Dermis microvascular lymphatic vessel endothelial cell (primary cell): ENCODE data around the gene PABPN1L. TPM values are rescaled to one million over a fixed set of nuclear protein-coding genes. Genes with fewer than 3 reads are reported as not detected.

Experiments
- DNase-seq, 2 donors: peaks; one replicate each; pipeline versions ENCODE4 v3.0.0 to v3.0.0-alpha.2; 2010; ENCODE audit warnings: low read depth in 2 of 2
- total RNA-seq: library from RNA; depleted of rRNA; stranded (reverse); fragments of >200 nt; gene quantifications from 2 replicates; pipeline ENCODE4 v1.2.1, GENCODE V29; 2014

Gene PABPN1L
- total RNA-seq, 1 donor from 2014 or later = not detected

- no peak for DNase-seq
Measured at GRCh38 chr16:88870608-88871348, 4.3 kb upstream of the PABPN1L start.

GRCh38 chr16:88869673-88869980, 3.2 kb upstream of the PABPN1L start:
- no peak for DNase-seq

DNA sequence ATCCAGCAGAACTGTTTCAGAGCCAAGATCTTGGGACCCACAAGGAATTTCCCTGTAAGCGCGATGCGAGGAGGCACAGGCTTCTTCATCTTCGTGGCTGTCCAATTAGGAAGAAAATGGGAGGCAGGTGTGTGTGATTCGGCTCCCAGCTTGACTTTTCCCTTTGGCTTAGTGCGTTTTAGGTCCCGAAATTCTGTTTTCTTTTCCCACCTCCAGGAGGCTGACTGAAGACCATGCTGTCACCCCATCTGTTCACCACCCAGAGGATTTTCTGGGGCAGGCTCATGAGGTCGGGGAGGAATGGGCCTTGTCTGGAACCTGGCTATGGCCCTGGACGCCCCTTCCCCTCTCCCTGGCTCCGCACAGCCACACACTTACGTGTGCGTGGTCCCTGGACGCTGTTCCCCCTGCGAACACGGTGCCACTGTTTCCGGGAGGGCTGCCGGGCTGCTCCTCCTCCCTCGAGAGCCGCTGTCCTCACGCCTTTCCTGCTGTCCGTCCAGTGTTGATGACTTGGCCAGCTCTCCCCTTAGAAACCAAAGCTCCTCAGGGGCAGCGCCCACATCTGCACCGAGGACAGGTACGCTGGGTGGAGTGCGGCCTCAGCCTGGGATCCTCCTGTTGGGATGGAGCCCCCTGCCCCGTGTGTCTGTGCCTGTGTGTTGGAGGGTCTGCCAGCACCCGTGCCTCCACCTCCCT, 2.7 kb upstream of the PABPN1L start:
- DNase-seq = no peak

DNA sequence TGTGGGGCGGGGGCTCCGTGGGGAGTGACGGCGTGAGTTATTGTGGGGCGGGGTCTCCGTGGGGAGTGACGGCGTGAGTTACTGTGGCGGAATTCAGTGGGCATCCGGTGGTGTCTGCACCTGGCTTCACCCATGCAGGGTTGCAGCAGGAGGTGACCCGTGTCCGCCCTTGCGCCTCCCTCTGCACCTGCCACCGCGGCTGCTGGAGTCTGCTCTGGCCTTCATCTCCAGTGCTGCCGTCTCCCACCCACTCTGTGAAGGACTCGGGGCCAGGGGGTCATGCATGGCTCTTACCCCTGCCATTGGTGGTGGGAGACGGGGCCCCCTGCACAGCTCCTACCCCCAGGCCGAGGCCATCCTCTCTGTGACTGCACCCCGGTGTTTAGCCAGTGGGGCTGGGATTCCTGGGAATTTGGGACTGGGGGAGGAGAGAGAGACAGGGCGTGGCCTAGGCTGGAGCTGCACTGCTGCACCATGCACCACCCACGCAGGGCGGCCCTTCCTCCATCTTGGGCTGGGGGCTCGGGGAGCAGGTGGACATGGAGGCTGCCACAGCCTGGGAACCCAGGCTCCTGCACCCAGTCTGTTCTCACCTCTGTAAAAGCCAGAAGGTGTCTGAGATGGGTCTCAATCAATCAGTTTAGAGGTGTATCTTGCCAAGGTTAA, 1.3 kb upstream of the PABPN1L start:
- DNase-seq = no peak

DNA sequence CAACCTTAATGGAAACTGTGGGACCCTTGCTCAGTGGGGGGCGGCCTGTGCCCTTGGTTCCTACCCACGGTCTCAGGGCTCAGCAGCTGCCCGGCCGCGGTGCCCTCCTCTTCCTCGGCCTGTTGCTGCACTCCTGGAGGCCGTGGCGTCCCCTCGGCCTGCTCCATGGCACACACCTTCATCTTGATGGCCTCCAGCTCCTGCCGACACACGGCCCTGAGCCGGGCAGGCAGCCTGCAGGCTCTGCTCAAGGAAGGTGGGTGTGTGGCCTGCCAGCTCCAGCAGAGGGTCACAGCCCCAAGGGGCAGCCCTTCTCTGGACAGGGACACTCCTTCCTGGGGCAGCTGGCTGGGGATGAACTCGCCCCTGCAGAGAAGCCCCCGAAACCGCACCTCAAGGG, 718 bp downstream of the PABPN1L start:
- no peak for DNase-seq

- DNase-seq = no peak
Measured at GRCh38 chr16:88865310-88865709, 1.1 kb downstream of the PABPN1L start.

DNA sequence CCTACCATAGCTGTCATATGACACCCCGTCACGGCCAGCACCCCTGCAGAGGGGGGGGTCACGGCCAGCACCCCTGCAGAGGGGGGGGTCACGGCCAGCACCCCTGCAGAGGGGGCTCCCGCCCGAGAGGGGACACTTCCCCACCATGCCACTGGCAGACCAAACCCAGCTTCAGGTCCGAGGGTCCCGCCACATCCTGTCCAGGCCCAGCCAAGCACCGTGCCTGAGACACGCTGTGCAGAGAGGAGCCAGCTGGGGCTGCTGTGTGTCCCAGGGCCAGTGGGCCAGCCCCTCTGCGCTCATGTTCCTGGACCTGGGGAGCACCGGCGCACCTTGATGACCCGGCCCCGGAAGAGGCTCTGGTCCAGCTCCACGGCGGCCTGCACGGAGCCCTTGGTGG, 1.9 kb downstream of the PABPN1L start:
- no peak for DNase-seq

DNA sequence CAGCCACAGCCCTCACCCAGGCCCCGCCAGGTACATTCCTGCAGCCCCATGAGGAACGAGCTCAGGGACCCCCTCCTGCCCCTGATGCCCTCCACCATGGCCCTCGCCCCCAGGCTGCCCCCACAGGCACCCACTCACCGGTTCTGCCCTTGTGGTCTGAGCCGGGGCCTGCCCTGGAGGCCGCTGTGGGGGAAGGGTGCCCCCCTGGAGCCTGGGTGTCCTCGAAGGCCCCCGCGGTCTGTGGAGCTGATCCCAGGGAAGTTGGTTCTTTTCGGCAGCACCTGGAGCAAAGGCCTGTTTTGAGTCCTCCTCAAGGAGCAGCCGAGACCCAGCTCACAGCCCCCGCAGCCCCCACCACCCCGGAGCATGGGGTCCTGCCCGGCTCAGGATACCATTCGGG, 2.4 kb downstream of the PABPN1L start:
- DNase-seq = no peak

- DNase-seq = no peak
Measured at GRCh38 chr16:88863426-88863825, 3.0 kb downstream of the PABPN1L start.

- no peak for DNase-seq
Measured at GRCh38 chr16:88862968-88863367, 3.5 kb downstream of the PABPN1L start.

DNA sequence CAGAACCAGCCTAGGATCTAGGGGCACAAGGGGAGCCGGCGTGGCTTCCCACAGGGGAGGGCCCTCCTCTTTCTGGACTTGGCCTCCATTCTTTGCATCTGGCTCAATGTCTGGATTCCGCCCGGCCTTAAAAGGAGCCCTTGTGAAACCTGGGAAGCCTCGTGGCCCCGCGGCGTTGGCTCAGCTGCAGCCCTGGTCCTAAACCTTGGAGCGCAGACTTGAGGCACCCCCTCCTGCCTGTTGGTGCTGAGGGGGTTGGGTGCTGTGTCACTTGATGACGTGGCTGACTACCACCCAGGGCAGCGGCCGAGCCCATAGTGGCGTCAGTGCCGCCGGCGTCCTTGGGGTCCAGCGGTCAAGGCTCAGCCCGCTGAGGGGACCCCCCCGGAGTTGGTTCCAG, 5.1 kb downstream of the PABPN1L start:
- no peak for DNase-seq

DNA sequence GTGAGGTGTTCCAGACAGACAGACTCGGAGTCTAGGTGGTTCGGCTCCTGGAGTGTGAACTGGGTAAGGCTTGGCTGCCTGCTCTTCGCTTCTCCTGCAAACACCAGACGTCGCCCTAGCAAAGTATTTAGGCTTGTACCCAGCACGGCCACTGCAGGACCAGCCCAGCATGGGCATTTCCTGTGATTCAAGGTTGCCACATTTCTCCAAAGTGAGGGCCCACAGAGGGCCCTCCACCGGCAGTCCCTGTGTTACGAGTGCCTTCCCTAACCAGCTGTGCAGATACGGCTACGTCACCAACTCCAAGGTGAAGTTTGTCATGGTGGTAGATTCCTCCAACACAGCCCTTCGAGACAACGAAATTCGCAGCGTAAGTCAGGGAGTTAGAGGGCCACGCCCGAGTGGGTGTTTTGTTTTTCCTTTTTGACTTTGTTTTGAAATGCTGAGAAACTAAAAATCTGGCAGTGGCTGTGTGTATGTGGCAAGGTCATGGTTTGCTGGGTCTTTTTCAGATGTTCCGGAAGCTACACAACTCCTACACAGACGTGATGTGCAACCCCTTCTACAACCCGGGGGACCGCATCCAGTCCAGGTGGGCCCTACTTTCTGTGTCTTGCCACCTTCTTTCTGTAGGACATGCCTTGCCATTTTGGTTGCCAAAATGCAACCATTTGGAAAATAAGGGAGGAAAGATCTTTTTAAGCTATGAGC, 6.9 kb downstream of the PABPN1L start:
- DNase-seq = no peak

DNA sequence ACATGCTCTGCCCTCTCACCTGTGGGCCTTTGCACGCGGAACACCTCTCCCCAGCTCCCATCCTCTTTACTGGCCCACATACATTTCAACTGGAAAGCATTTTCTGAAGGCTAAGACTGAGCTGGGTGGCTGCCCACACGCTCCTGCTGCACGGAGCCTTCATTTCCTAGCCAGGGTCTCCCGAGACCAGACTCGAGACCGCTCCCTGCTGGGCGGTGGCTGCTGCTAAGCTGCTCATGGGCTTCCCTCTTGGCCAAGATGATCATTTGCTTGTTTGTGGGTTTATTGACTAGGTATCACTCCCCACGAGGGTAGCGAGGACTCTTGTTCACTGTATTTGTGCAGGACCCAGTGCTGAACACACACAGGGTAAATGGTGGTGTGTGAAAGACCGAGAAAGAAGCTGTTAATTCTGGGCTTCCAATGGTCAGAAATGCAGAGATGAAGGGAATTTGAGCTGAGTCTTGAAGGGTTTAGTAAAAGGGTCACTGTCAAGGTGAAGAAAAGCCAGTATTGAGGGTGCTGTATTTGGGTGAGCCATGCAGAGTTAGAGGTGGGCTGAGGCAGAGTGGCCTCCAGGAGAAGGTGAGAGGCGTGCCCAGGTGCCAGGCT, 8.6 kb downstream of the PABPN1L start:
- peak; percentile 21 to 79 for DNase-seq

DNA sequence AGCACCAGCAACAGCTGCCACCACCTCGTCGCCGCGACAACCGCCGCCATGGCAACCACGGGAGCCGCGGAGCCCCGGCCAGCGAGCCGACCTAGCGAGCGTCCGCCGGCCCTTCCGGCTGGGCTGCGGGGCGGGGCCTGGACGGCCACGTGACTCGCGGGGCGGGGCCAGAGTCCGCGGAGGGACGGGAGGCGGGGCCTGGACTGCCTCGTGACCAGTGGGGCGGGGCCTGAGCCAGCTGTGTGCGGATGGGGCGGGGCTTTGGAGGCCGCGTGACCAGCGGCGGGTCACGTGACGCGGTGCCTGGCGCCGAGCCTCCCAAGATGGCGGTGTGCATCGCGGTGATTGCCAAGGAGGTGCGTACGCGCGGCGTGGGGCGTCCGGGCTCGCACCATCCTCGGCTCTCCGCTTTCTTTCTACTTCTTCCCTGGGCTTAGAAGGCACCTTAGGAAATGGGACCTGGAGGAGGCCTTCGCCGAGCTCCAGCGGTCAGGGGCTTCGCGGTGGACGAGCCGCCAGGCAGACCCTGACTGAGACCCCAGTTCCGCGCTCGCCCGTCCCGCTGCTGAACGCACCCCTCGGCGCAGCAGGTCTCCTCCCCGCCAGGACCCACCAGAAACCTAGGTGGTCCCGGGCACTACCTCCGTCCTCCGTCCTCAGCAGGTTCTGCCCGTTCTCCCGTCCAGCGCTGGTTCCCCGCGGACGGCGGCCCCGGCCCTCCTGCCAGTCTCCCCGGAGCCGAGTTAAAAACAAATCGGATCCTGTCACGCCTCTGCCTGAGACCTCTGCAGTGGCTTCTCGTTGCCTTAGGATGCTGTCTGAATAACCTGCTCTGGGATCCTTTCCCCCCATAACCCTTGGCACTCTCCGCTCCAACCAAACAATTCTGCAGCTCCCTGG, 9.4 kb downstream of the PABPN1L start, which contains the start of the genes GALNS and TRAPPC2L:
Gene GALNS (minus strand): TSS at position 120 of the 900 bp plus-strand sequence. CDS start 70 bp downstream, at position 50.
Gene TRAPPC2L (plus strand): TSS at position 300 of the 900 bp plus-strand sequence. CDS start 24 bp downstream, at position 324.
- DNase-seq = peak; percentile 84 to 97

GRCh38 chr16:88856122-88856827, 10.2 kb downstream of the PABPN1L start:
- no peak for DNase-seq

- DNase-seq = no peak
Measured at GRCh38 chr16:88855736-88856121, 10.7 kb downstream of the PABPN1L start.

GRCh38 chr16:88855176-88855575, 11.3 kb downstream of the PABPN1L start:
- no peak for DNase-seq

DNA sequence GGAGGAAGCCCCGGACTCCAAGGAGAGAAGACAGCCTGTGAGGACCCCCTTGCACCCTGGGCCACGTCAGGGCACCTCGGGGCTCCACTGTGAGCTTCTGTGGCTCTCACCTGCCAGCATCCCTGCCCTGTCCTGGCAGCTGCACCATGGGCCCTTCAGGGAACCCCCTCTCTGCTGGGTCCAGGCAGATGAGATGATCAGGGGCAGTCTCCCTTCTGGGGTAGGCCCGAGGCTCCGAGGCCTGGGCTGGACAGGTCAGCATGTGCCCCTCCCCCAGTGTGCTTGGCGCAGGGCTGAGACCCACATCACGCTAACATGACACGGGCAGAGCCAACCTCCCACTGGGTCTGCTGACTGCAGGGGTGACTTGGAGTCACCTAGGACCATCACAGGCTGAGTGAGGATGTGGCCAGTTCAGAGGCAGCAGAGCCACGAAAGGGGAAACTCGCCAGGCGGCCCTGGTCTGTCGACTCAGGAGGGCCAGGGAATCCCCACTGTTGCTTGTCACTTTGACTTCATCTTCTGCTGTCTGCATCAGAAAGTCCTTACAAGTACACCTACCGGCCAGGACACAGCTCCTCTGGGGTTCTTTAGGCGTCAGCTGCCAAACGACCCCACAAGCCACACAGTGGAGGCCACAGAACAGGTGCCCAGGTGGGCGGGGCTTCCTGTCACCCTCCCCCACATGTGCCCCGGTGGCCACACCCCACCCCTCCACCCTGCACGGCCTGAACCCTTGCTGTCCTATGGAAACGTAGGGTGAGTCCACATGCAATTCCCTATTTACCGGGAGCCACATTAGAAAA, 12.0 kb downstream of the PABPN1L start:
- DNase-seq = no peak
